HCT116 (cell line): ENCODE measurements around the gene TRIM67. TPM values are rescaled to one million over a fixed set of nuclear protein-coding genes. Genes with fewer than 3 reads are reported as not detected.

Experiments used
- ATAC-seq: fragments of 200-7000 bp; cut with Tn5 transposase; 2 replicates; pipeline ENCODE4 v1.9.1; 2020; ENCODE audit warnings: mild to moderate bottlenecking, moderate library complexity
- BruUV-seq: library from RNA; stranded (reverse); fragments of 400-500 nt; replicated peaks from 2 replicates; lab custom pipeline; 2021; lab: Mats Ljungman, UMichigan
- CTCF ChIA-PET: fragments of 300-600 bp; sonication (Branson Sonifier 250); formaldehyde crosslinking; loops from one replicate; lab custom pipeline; 2021; ENCODE audit warnings: antibody characterized with exemption; lab: Charles Lee
- POLR2A ChIA-PET: fragments of 300-600, 350-600 bp; sonication (Branson Sonifier 250); formaldehyde crosslinking; loops from one replicate; lab custom pipeline; 2021; ENCODE audit warnings: antibody characterized with exemption; lab: Charles Lee
- RAD21 ChIA-PET, 2 experiments: fragments of 300-600 bp; sonication (Branson Sonifier 250); formaldehyde crosslinking; loops; one replicate each; lab custom pipeline; 2023; ENCODE audit warnings: low total read pairs in 2 of 2; ENCODE audit not compliant: uncharacterized antibody in 2 of 2, unreplicated experiment in 2 of 2, low non-redundant PET in 1 of 2; lab: Charles Lee
- DNase-seq: peaks from one replicate; pipeline ENCODE4 v3.0.0-alpha.2; 2010; ENCODE audit warnings: low read depth, low spot score
- H2AFZ ChIP-seq: fragments of 200-600 bp; shearing (Covaris generic), sonication (generic); 2 replicates; pipeline ENCODE4 v1.6.1; 2017; ENCODE audit warnings: low read depth, mixed run types, mixed read lengths, antibody characterized with exemption, low read length; ENCODE audit not compliant: poor library complexity, severe bottlenecking
- H3K27ac ChIP-seq: 2 replicates; pipeline ENCODE4 v1.5.1; 2012; ENCODE audit warnings: low read depth, low read length
- H3K27me3 ChIP-seq: fragments of 200-600 bp; sonication (generic); 2 replicates; pipeline ENCODE4 v1.6.1; 2016; ENCODE audit warnings: mixed run types, low read length, mixed read lengths; ENCODE audit not compliant: insufficient read depth
- H3K36me3 ChIP-seq, 2 experiments: fragments of 200-500 bp in 1 of 2; fragments of 200-600 bp in 1 of 2; sonication (Bioruptor generic) in 1 of 2; sonication (generic) in 1 of 2; 2 replicates each; pipeline versions ENCODE4 v1.5.1 to v1.6.1; 2014 to 2016; ENCODE audit warnings: low read length in 2 of 2, inconsistent platforms in 1 of 2, mixed read lengths in 1 of 2, mixed run types in 1 of 2; ENCODE audit not compliant: insufficient read depth in 2 of 2, control insufficient read depth in 1 of 2
- H3K4me1 ChIP-seq, 2 experiments: fragments of 200-600 bp in 1 of 2; sonication (generic) in 1 of 2; 2 replicates each; pipeline versions ENCODE4 v1.5.1 to v1.6.1; 2012 to 2017; ENCODE audit warnings: low read length in 2 of 2, inconsistent platforms in 1 of 2, mild to moderate bottlenecking in 1 of 2, mixed read lengths in 1 of 2, mixed run types in 1 of 2, moderate library complexity in 1 of 2; ENCODE audit not compliant: insufficient read depth in 2 of 2, control insufficient read depth in 1 of 2
- H3K4me2 ChIP-seq: fragments of 200-600 bp; sonication (generic); 2 replicates; pipeline ENCODE4 v1.6.1; 2017; ENCODE audit warnings: mixed run types, low read length, mixed read lengths
- H3K4me3 ChIP-seq, 2 experiments: fragments of 200-600 bp in 1 of 2; sonication (generic) in 1 of 2; replicated peaks in 1 of 2; 2 replicates each; pipeline ENCODE4 v1.5.1; 2011 to 2016; ENCODE audit warnings: low read length in 2 of 2, control low read depth in 1 of 2, low read depth in 1 of 2, mild to moderate bottlenecking in 1 of 2, mixed read lengths in 1 of 2, mixed run types in 1 of 2
- H3K79me2 ChIP-seq: fragments of 200-600 bp; sonication (generic); 2 replicates; pipeline ENCODE4 v1.6.1; 2017; ENCODE audit warnings: mild to moderate bottlenecking, mixed run types, low read length, moderate library complexity, mixed read lengths; ENCODE audit not compliant: insufficient read depth
- H3K9ac ChIP-seq: fragments of 200-600 bp; sonication (generic); 2 replicates; pipeline ENCODE4 v1.6.1; 2016; ENCODE audit warnings: low read length, mixed read lengths
- H3K9me2 ChIP-seq: fragments of 200-600 bp; sonication (generic), shearing (Covaris generic); 2 replicates; pipeline ENCODE4 v1.6.1; 2017; ENCODE audit warnings: mixed run types, mild to moderate bottlenecking, moderate library complexity; ENCODE audit not compliant: insufficient read depth
- H3K9me3 ChIP-seq, 2 experiments: fragments of 200-500 bp in 1 of 2; fragments of 200-600 bp in 1 of 2; sonication (Bioruptor generic) in 1 of 2; sonication (generic) in 1 of 2; 2 replicates each; pipeline ENCODE4 v1.6.1; 2014 to 2017; ENCODE audit warnings: low read length in 2 of 2, mixed read lengths in 2 of 2, inconsistent platforms in 1 of 2, low read depth in 1 of 2, mild to moderate bottlenecking in 1 of 2, mixed run types in 1 of 2, moderate library complexity in 1 of 2; ENCODE audit not compliant: control insufficient read depth in 1 of 2, insufficient read depth in 1 of 2
- H4K20me1 ChIP-seq: fragments of 200-600 bp; sonication (generic), shearing (Covaris generic); 2 replicates; pipeline ENCODE4 v1.6.1; 2017; ENCODE audit warnings: mixed run types, mild to moderate bottlenecking, moderate library complexity; ENCODE audit not compliant: insufficient read depth
- CBX3 ChIP-seq: IDR thresholded peaks from 2 replicates; pipeline ENCODE4 v1.6.1; 2012; ENCODE audit warnings: low read depth
- CEBPB ChIP-seq: IDR thresholded peaks from 2 replicates; pipeline ENCODE4 v1.6.1; 2012; ENCODE audit warnings: low read depth
- EGR1 ChIP-seq: IDR thresholded peaks from 2 replicates; pipeline ENCODE4 v1.6.1; 2012; ENCODE audit warnings: low read depth
- ELF1 ChIP-seq: IDR thresholded peaks from 2 replicates; pipeline ENCODE4 v1.6.1; 2012; ENCODE audit warnings: low read depth, borderline replicate concordance
- EZH2 ChIP-seq: fragments of 200-600 bp; sonication (generic); IDR thresholded peaks from 2 replicates; pipeline ENCODE4 v1.6.1; 2017; ENCODE audit warnings: antibody characterized with exemption, mixed run types
- EZH2phosphoT487 ChIP-seq: fragments of 200-600 bp; IDR thresholded peaks from 2 replicates; pipeline ENCODE4 v1.6.1; 2018; ENCODE audit warnings: antibody characterized with exemption, borderline replicate concordance
- JUND ChIP-seq: IDR thresholded peaks from 2 replicates; pipeline ENCODE4 v1.6.1; 2012
- POLR2A ChIP-seq: IDR thresholded peaks from 2 replicates; pipeline ENCODE4 v1.7.0; 2011; ENCODE audit warnings: borderline replicate concordance; ENCODE audit not compliant: insufficient read depth, insufficient read length; ENCODE audit errors: extremely low read depth
- POLR2AphosphoS5 ChIP-seq: IDR thresholded peaks from 2 replicates; pipeline ENCODE4 v1.6.1; 2011; ENCODE audit warnings: mild to moderate bottlenecking, low read depth, low read length, moderate library complexity
- RAD21 ChIP-seq: IDR thresholded peaks from 2 replicates; pipeline ENCODE4 v1.6.1; 2012; ENCODE audit warnings: low read depth, mild to moderate bottlenecking
- SIN3A ChIP-seq: IDR thresholded peaks from 2 replicates; pipeline ENCODE4 v1.6.1; 2012; ENCODE audit warnings: low read depth
- SP1 ChIP-seq: IDR thresholded peaks from 2 replicates; pipeline ENCODE4 v1.6.1; 2012; ENCODE audit warnings: low read depth
- SRF ChIP-seq: IDR thresholded peaks from 2 replicates; pipeline ENCODE4 v1.6.1; 2012; ENCODE audit warnings: low read depth
- TCF7L2 ChIP-seq: IDR thresholded peaks from 2 replicates; pipeline ENCODE4 v1.7.0; 2011; ENCODE audit warnings: borderline replicate concordance, inconsistent platforms; ENCODE audit not compliant: insufficient read depth, insufficient read length; ENCODE audit errors: extremely low read depth
- YY1 ChIP-seq: IDR thresholded peaks from 2 replicates; pipeline ENCODE4 v1.6.1; 2011; ENCODE audit warnings: low read length, low read depth, moderate library complexity, mild to moderate bottlenecking; ENCODE audit not compliant: insufficient replicate concordance; ENCODE audit errors: extremely low read depth
- ZFX ChIP-seq: fragments of 450-650 bp; IDR thresholded peaks from 2 replicates; pipeline ENCODE4 v1.6.1; 2017
- ZNF274 ChIP-seq: fragments of 200-500 bp; sonication (Bioruptor generic); IDR thresholded peaks from 2 replicates; pipeline ENCODE4 v1.6.1; 2014; ENCODE audit warnings: mild to moderate bottlenecking, low read depth, low read length, inconsistent platforms
- intact Hi-C: fragments of 100-400 bp; cut with micrococcal nuclease; formaldehyde crosslinking; loops from 2 replicates; pipeline ENCODE4 v1.10.0; 2022
- total RNA-seq: library from RNA; stranded (reverse); gene quantifications from one replicate; pipeline ENCODE4 v1.2.1, GENCODE V29; 2021; ENCODE audit not compliant: unreplicated experiment
- TF ChIP-seq, protein P1 (sequence below), 3 experiments: fragments of 200-600 bp in 1 of 3; sonication (generic) in 1 of 3; IDR thresholded peaks in 2 of 3; conservative IDR thresholded peaks in 1 of 3; 2 replicates each; pipeline ENCODE4 v1.5.1; 2012 to 2017; ENCODE audit warnings: low read depth in 2 of 3, low read length in 2 of 3, antibody characterized with exemption in 1 of 3, borderline replicate concordance in 1 of 3, control low read depth in 1 of 3, mild to moderate bottlenecking in 1 of 3, mixed read lengths in 1 of 3, mixed run types in 1 of 3, moderate library complexity in 1 of 3; ENCODE audit not compliant: insufficient read depth in 1 of 3
- TF ChIP-seq, protein P2 (sequence below): IDR thresholded peaks from 2 replicates; pipeline ENCODE4 v1.6.1; 2012; ENCODE audit warnings: low read depth
- TF ChIP-seq, protein P3 (sequence below): IDR thresholded peaks from 2 replicates; pipeline ENCODE4 v1.6.1; 2012

TRIM67 gene
- total RNA-seq, 1 experiment from 2014 or later: 0.02 TPM

DNA sequence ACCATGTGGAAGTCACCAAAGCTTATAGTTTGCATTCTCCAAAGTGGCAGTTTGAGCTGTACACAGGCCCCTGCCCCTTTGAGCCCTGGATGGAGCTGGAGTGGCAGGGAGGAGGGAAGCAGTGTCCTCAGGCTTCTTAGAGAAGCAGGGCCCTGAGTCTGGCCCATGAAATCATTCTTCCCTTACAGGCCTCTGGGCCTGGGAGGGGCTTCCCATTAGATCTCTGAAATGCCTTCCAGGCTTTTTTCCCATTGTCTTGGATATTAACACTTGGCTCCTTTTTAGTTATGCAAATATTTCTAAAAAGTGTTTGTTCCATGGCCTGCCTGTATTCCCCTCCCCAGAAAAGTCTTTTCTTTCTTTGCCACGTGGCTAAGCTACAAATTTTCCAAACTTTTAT lies 10.0 kb upstream of the TRIM67 start:
- H3K4me1 ChIP-seq: no peaks in the 10 kb centered on the region
- H3K27ac ChIP-seq: no peak overlapping the region
- CTCF ChIA-PET: no interaction called here
- no TSS peak for BruUV-seq
- no peak for TF ChIP-seq EGR1
- TF ChIP-seq CBX3: no peak
- TF ChIP-seq POLR2AphosphoS5: no peak
- no peak for TF ChIP-seq ZNF274
- TF ChIP-seq POLR2A: no peak
- TF ChIP-seq, protein P1, sequence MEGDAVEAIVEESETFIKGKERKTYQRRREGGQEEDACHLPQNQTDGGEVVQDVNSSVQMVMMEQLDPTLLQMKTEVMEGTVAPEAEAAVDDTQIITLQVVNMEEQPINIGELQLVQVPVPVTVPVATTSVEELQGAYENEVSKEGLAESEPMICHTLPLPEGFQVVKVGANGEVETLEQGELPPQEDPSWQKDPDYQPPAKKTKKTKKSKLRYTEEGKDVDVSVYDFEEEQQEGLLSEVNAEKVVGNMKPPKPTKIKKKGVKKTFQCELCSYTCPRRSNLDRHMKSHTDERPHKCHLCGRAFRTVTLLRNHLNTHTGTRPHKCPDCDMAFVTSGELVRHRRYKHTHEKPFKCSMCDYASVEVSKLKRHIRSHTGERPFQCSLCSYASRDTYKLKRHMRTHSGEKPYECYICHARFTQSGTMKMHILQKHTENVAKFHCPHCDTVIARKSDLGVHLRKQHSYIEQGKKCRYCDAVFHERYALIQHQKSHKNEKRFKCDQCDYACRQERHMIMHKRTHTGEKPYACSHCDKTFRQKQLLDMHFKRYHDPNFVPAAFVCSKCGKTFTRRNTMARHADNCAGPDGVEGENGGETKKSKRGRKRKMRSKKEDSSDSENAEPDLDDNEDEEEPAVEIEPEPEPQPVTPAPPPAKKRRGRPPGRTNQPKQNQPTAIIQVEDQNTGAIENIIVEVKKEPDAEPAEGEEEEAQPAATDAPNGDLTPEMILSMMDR (IDR thresholded peaks at IDR 0.05 in 2 of 3, conservative IDR thresholded peaks at IDR 0.05 in 1 of 3; ENCODE audit: borderline replicate concordance in 1 of 3, insufficient read depth in 1 of 3, low read depth in 2 of 3, low read length in 2 of 3): no peak
- TF ChIP-seq SP1: no peak
- no peak for TF ChIP-seq CEBPB
- TF ChIP-seq JUND: no peak
- TF ChIP-seq ZFX: no peak
- TF ChIP-seq SRF: no peak
- TF ChIP-seq RAD21: no peak
- no peak for TF ChIP-seq YY1
- TF ChIP-seq TCF7L2: no peak
- TF ChIP-seq EZH2phosphoT487: no peak
- TF ChIP-seq, protein P2, sequence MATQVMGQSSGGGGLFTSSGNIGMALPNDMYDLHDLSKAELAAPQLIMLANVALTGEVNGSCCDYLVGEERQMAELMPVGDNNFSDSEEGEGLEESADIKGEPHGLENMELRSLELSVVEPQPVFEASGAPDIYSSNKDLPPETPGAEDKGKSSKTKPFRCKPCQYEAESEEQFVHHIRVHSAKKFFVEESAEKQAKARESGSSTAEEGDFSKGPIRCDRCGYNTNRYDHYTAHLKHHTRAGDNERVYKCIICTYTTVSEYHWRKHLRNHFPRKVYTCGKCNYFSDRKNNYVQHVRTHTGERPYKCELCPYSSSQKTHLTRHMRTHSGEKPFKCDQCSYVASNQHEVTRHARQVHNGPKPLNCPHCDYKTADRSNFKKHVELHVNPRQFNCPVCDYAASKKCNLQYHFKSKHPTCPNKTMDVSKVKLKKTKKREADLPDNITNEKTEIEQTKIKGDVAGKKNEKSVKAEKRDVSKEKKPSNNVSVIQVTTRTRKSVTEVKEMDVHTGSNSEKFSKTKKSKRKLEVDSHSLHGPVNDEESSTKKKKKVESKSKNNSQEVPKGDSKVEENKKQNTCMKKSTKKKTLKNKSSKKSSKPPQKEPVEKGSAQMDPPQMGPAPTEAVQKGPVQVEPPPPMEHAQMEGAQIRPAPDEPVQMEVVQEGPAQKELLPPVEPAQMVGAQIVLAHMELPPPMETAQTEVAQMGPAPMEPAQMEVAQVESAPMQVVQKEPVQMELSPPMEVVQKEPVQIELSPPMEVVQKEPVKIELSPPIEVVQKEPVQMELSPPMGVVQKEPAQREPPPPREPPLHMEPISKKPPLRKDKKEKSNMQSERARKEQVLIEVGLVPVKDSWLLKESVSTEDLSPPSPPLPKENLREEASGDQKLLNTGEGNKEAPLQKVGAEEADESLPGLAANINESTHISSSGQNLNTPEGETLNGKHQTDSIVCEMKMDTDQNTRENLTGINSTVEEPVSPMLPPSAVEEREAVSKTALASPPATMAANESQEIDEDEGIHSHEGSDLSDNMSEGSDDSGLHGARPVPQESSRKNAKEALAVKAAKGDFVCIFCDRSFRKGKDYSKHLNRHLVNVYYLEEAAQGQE: no peak
- no peak for TF ChIP-seq ELF1
- no peak for TF ChIP-seq EZH2
- TF ChIP-seq, protein P3, sequence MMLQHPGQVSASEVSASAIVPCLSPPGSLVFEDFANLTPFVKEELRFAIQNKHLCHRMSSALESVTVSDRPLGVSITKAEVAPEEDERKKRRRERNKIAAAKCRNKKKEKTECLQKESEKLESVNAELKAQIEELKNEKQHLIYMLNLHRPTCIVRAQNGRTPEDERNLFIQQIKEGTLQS: no peak
- no peak for TF ChIP-seq SIN3A
- no peaks in the 10 kb centered on the region for H3K79me2 ChIP-seq
- H3K4me3 ChIP-seq: no peak overlapping the region
- RAD21 ChIA-PET: no interaction called here
- ATAC-seq (no peak), DNase-seq (no peak)
- intact Hi-C loops: no loop called here
- H3K9me3 ChIP-seq: no peaks in the 10 kb centered on the region
- no peaks in the 10 kb centered on the region for H3K27me3 ChIP-seq
- H3K4me2 ChIP-seq: no peak overlapping the region
- H3K9me2 ChIP-seq: no peaks in the 10 kb centered on the region
- H2AFZ ChIP-seq: no peak overlapping the region
- no peaks in the 10 kb centered on the region for H4K20me1 ChIP-seq
- no peak overlapping the region for H3K9ac ChIP-seq
- no peaks in the 10 kb centered on the region for H3K36me3 ChIP-seq
- POLR2A ChIA-PET: no interaction called here
